ENCODE measurements around the gene GRP.

Gene GRP

GRCh38 chr18:59219672-59220163 is at the start of gene GRP:
GRP (plus strand) TSS chr18:59220158; CDS start chr18:59220266, 108 bp downstream.
- in situ Hi-C loops (cut with MboI; ENCODE audit: low sequenced_read_pairs): no loop called here

- in situ Hi-C loops (cut with MboI; ENCODE audit: low sequenced_read_pairs): no loop called here
Measured at GRCh38 chr18:59172664-59173249, 47.2 kb upstream of the GRP start.

DNA sequence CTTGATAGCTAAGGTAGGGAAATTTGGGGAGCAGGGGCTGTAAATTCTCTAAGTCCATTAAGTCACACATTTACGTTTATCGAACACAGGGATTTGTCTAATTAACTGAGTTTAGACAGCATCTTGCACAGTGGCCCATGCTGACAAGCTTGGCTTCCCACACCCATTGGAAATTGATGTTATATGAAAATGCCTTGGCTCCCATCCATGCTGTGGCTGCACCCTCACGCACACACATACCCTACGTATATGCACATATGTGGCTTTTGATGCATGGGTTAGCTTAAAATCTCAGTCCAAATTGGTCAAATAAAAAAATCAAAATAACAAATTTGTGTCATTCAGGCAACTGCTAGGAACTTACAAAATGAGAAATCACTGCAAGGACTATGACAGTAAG is 42.5 kb upstream of the GRP start:
- in situ Hi-C loops (cut with MboI; ENCODE audit: low sequenced_read_pairs): no loop called here

DNA sequence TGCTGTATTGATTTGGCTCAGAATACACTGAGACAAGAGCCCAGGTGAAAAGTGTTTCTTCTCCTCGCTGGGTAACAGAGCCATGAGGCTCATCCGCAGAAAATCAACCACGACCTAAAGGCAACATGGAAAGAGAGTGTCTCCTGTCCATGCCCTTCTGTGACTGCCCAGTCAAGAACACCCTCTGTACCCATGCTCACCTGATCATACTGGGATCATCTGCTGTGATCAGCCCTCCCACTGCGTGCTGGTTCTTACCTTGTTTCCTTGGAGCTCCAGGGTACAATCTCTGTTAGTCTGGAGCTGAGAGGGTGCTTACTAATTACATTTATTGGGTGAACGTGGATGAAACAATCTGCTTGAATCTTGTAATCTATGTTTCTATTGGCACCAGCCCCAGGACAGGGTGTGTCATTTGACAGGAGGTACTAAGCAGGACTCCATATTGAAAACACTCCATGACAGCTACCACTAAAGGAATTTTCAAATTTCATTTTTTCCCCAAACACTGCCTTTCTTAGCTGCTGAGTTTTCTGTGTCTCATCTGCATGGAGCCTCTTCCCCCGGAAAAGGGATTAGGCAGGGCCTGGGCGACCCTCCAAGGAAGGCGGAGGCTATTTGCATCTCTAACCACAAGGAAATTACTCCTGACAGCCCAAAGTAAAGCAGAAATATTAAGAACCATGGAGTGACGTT is 39.7 kb upstream of the GRP start:
- in situ Hi-C loops (cut with MboI; ENCODE audit: low sequenced_read_pairs): no loop called here

DNA sequence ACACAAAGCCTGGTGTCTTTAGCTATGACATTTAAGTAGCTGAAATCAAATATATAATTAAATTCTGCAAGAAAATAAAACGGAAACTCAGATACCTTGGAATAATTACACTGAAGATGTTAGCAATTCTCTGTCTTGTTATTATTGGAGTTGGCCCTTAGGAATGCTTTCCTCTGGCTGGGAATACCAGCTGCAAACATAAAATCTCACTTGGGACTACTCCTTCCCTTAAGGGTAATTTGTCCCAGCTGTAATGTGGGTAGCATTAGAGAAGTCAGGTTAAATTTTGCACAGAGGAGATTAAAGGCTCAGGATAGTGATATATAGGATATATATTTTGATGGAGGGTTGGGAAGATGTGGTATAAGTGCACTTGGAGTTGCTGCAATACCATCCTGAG is 37.3 kb upstream of the GRP start:
- in situ Hi-C loops (cut with MboI; ENCODE audit: low sequenced_read_pairs): no loop called here

DNA sequence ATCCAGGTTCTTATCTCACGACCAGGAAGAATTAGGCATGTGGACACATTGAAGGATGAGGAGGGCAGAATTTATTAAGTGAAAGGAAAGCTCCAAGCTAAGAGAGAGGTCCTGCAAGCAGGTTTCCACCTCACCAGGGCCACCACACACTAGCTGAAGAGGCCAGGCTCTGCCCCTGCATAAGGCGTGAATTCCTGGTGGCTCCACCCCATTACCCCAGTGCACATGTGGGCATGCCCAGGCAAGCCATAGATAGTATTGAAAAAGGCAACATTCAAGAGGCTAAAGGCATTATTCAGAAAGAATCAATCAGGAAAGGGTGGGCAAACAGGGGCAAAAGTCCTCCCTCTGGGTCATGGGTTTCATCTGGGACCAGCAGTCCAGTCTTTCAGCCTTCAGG is 30.9 kb upstream of the GRP start:
- in situ Hi-C loops (cut with MboI; ENCODE audit: low sequenced_read_pairs): no loop called here

- in situ Hi-C loops (cut with MboI; ENCODE audit: low sequenced_read_pairs): no loop called here
Measured at GRCh38 chr18:59189746-59190145, 30.2 kb upstream of the GRP start.

GRCh38 chr18:59196161-59196725 is 23.7 kb upstream of the GRP start:
- in situ Hi-C loops (cut with MboI; ENCODE audit: low sequenced_read_pairs): no loop called here

- in situ Hi-C loops (cut with MboI; ENCODE audit: low sequenced_read_pairs): no loop called here
Measured at GRCh38 chr18:59197636-59198035, 22.3 kb upstream of the GRP start.

GRCh38 chr18:59198215-59198614 is 21.7 kb upstream of the GRP start:
- in situ Hi-C loops (cut with MboI; ENCODE audit: low sequenced_read_pairs): no loop called here

- in situ Hi-C loops (cut with MboI; ENCODE audit: low sequenced_read_pairs): no loop called here
Measured at GRCh38 chr18:59200787-59201186, 19.2 kb upstream of the GRP start.

GRCh38 chr18:59202258-59202820 is 17.6 kb upstream of the GRP start:
- in situ Hi-C loops (cut with MboI; ENCODE audit: low sequenced_read_pairs): no loop called here

DNA sequence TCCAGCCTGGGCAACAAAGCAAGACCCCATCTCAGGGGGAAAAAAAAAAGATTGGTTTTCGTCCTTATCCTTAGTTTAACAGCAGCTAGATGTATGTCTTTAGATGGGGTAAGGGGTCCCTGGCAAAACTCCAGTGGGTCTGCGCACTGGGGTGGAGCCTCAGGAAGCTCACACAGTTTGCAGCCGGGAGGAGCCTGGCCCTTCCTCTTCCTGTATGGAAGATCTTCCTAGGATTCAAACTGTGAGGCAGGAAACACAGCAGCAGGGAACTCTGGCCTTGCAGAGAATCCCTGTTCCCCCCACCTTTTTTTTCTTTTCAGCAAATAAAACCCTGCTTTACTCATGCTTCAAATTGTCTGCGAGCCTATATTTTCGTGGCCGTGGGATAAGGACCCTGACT is 12.5 kb upstream of the GRP start:
- in situ Hi-C loops (cut with MboI; ENCODE audit: low sequenced_read_pairs): no loop called here

DNA sequence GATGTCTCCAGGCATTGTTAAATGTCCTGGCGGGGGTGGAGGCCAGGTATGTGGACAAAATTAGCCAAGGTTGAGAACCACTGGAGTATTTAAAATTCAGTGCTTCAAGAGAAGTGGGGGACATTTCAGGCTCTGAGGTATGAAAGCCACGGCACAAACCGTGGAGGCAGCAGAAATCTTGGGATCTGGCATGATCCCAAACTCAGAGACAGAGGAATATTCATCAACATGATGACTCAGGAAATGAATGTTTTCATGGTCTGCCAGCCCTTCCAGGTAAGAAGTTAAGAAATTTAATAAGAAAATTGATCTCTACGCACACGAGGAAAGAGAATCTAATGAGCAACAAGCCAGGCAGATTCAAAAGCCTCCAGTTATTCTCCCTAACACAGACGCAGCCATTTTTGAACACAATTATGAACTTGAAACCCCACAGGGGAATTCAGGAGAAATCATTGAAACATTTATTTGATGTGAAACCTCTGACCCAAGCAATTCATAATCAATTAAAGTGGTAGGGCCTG is 11.3 kb upstream of the GRP start:
- in situ Hi-C loops (cut with MboI; ENCODE audit: low sequenced_read_pairs): no loop called here

- in situ Hi-C loops (cut with MboI; ENCODE audit: low sequenced_read_pairs): no loop called here
Measured at GRCh38 chr18:59210299-59210698, 9.7 kb upstream of the GRP start.

- in situ Hi-C loops (cut with MboI; ENCODE audit: low sequenced_read_pairs): no loop called here
Measured at GRCh38 chr18:59211629-59212028, 8.3 kb upstream of the GRP start.

- in situ Hi-C loops (cut with MboI; ENCODE audit: low sequenced_read_pairs): no loop called here
Measured at GRCh38 chr18:59218018-59218417, 1.9 kb upstream of the GRP start.

DNA sequence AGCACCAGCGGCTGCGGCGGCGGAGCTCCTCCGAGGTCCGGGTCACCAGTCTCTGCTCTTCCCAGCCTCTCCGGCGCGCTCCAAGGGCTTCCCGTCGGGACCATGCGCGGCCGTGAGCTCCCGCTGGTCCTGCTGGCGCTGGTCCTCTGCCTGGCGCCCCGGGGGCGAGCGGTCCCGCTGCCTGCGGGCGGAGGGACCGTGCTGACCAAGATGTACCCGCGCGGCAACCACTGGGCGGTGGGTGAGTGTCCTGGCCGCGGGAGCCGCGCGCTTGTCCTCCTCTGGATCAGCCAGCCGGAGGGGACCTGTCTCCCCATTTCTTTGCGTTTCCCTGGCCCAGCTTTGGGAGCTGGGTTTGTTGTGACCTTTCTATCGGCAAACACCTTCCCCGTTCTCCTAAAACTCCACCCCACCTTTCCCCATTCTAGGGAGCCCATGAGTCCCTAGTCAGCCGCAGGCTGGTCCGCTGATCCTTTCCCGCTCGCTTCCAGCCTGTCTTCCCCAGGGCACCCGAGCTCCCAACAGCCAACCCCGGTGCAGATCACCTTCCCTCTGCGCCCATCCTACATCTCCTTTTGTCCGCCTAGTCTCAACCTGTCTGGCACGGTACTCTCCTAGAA is 316 bp downstream of the GRP start:
- in situ Hi-C loops (cut with MboI; ENCODE audit: low sequenced_read_pairs): no loop called here

DNA sequence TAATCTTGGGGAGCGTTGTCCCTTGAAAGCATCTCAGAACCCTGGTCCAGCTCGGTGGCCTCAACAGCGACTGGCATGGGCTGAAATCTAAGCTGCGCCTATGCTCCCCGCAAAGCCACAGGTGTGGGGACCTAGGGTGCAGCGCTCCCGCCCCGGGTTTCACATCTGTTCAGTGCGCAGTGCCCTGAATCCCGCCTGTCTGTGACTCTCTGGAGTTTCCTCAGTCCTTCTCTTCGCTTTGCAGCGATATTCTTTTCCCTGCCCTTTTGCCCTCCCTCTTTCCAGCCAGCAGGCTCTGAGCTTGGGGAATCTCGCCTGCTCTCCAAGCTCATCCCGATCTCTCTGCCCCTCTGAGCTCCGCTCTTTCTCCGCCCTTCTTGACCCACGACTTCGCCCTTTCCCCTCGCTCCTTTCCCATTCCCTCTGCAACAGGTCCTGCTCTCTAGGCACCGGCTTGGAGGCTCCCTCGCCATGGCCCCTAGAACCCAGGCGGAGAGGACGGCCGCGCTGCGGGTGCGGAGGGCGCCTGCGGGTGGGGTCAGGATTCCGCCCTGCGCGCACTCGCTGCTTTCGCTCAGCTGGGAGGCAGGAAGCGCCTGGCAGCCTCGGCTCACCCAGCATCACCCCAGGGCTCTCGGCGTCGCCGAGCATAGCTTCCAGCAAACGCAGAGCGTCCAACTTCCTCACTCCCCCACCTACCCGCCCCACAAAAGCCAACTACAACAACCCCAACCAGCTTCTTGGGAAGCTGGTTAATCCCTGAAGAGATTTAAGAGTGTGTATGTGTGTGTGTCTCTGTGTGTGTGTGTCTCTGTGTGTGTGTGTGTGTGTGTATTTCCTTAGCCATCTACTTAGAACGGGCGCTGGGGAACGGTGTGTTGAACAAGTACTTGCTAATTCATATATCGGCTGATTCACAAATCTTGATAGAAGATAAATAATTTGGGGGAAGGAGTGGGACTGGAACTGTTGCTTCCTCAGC is 1.1 kb downstream of the GRP start:
- in situ Hi-C loops (cut with MboI; ENCODE audit: low sequenced_read_pairs): no loop called here

- in situ Hi-C loops (cut with MboI; ENCODE audit: low sequenced_read_pairs): no loop called here
Measured at GRCh38 chr18:59222341-59222740, 2.4 kb downstream of the GRP start.
